ENCODE results near the gene HNRNPDL. TPM values are rescaled to one million over a fixed set of nuclear protein-coding genes. Genes with fewer than 3 reads are reported as not detected.

Gene HNRNPDL
- total and polyA plus RNA-seq, 2 of the 13 experiments (the other 11 are each of a cell fraction or from before 2014, with no cell fraction given), result 167 to 414 TPM

DNA sequence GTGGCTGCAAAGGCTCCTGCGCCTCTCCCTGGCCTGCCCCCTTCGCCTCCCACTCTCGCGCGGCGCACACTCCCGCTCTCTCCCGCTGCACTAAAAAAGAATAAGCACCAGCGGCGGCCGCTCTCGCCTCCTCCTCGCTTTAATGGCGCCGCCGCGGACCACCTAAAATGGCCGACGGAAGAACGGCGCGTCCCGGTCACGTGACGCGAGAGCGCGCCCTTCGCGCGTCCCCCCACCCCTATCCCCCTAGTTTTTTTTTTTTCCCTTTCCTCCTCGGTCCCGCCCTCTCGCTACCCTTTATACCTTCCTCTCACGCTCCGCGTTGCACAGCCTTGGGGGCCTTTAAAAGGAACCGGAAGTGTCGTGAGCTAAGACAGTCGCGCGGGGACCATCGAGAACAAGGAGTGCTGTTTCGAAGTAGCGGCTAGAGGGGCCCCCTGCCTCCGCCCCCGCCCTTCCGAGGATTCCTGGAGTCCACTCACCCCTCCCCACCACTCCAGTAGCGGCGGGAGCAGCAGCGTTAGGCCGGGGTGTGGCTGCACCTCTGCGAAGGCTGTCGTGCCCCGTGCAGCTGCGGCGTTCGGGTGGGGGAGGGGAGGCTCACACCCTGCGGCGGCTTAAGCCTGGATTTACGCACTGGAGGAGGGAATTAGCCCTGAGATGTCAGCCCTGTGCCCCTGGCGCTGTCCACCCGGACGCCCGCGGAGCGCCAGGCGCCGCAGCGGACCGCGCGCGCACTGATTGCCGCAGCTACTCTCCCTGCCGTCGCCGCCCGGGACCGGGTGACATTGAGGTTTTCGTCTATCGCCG lies 56.2 kb downstream of the HNRNPDL start, which contains the start of gene HNRNPD (continued):
- TF ChIP-seq SIN3B (IDR thresholded peaks at IDR 0.05; ENCODE audit: low read length), result no peak
- TF ChIP-seq KLF15 (CRISPR knock-in tag; IDR thresholded peaks at IDR 0.05; ENCODE audit: borderline replicate concordance), result peak; percentile 61; the same call in 1 of the 2 replicates
- TF ChIP-seq YY1 (IDR thresholded peaks at IDR 0.05; ENCODE audit: insufficient read depth, insufficient replicate concordance, low read depth, low read length), result peak; percentile 97
- TF ChIP-seq ZNF672 (CRISPR knock-in tag; IDR thresholded peaks at IDR 0.05), result peak; percentile 71; the same call in 1 of the 2 replicates
- 0 out of 2 replicates have a peak, but pooled peaks have one; percentile 40 for TF ChIP-seq HNF4G (IDR thresholded peaks at IDR 0.05; ENCODE audit: borderline replicate concordance, low read depth, low read length)
- peak; percentile 21 for TF ChIP-seq HNF4G (CRISPR knock-in tag; IDR thresholded peaks at IDR 0.05; ENCODE audit: borderline replicate concordance, low read depth)
- no peak for TF ChIP-seq EHMT2 (IDR thresholded peaks at IDR 0.05; ENCODE audit: borderline replicate concordance, low read depth, low read length)
- no peak; the same call in none of the 2 replicates for TF ChIP-seq ZNF564 (CRISPR knock-in tag; IDR thresholded peaks at IDR 0.05)
- TF ChIP-seq, protein P1, sequence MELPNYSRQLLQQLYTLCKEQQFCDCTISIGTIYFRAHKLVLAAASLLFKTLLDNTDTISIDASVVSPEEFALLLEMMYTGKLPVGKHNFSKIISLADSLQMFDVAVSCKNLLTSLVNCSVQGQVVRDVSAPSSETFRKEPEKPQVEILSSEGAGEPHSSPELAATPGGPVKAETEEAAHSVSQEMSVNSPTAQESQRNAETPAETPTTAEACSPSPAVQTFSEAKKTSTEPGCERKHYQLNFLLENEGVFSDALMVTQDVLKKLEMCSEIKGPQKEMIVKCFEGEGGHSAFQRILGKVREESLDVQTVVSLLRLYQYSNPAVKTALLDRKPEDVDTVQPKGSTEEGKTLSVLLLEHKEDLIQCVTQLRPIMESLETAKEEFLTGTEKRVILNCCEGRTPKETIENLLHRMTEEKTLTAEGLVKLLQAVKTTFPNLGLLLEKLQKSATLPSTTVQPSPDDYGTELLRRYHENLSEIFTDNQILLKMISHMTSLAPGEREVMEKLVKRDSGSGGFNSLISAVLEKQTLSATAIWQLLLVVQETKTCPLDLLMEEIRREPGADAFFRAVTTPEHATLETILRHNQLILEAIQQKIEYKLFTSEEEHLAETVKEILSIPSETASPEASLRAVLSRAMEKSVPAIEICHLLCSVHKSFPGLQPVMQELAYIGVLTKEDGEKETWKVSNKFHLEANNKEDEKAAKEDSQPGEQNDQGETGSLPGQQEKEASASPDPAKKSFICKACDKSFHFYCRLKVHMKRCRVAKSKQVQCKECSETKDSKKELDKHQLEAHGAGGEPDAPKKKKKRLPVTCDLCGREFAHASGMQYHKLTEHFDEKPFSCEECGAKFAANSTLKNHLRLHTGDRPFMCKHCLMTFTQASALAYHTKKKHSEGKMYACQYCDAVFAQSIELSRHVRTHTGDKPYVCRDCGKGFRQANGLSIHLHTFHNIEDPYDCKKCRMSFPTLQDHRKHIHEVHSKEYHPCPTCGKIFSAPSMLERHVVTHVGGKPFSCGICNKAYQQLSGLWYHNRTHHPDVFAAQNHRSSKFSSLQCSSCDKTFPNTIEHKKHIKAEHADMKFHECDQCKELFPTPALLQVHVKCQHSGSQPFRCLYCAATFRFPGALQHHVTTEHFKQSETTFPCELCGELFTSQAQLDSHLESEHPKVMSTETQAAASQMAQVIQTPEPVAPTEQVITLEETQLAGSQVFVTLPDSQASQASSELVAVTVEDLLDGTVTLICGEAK (IDR thresholded peaks at IDR 0.05), result peak; percentile 38; the same call in 1 of the 2 replicates
- TF ChIP-seq, protein P1 (CRISPR knock-in tag; IDR thresholded peaks at IDR 0.05), result peak; percentile 61
- peak; percentile 16; the same call in 1 of the 2 replicates for TF ChIP-seq HNF4A (CRISPR knock-in tag; IDR thresholded peaks at IDR 0.05)
- peak; percentile 60 for TF ChIP-seq FOXA3 (CRISPR knock-in tag; IDR thresholded peaks at IDR 0.05)
- TF ChIP-seq ZNF263 (CRISPR knock-in tag; IDR thresholded peaks at IDR 0.05), result 0 out of 2 replicates have a peak, but pooled peaks have one; percentile 42
- TF ChIP-seq, protein P2, sequence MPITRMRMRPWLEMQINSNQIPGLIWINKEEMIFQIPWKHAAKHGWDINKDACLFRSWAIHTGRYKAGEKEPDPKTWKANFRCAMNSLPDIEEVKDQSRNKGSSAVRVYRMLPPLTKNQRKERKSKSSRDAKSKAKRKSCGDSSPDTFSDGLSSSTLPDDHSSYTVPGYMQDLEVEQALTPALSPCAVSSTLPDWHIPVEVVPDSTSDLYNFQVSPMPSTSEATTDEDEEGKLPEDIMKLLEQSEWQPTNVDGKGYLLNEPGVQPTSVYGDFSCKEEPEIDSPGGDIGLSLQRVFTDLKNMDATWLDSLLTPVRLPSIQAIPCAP (CRISPR knock-in tag; IDR thresholded peaks at IDR 0.05; ENCODE audit: low read depth), result no peak
- no peak for TF ChIP-seq SRSF9 (IDR thresholded peaks at IDR 0.05; ENCODE audit: borderline replicate concordance, insufficient read depth, low read depth, low read length, poor library complexity, severe bottlenecking)
- TF ChIP-seq, protein P3, sequence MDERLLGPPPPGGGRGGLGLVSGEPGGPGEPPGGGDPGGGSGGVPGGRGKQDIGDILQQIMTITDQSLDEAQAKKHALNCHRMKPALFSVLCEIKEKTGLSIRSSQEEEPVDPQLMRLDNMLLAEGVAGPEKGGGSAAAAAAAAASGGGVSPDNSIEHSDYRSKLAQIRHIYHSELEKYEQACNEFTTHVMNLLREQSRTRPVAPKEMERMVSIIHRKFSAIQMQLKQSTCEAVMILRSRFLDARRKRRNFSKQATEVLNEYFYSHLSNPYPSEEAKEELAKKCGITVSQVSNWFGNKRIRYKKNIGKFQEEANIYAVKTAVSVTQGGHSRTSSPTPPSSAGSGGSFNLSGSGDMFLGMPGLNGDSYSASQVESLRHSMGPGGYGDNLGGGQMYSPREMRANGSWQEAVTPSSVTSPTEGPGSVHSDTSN (CRISPR knock-in tag; IDR thresholded peaks at IDR 0.05), result no peak
